Stimulated activated naive CD4-positive, alpha-beta T cell (primary cell): ENCODE measurements around the gene H2AZ2.
A peak's percentile ranks its signal among the peaks of the same experiment; 100 is the strongest.
"Not testable (repeated sequence)": the region's sequence is repeated elsewhere in the genome, so short reads cannot be mapped to it uniquely, and the experiment has no call there.

Experiments
- DNase-seq, 6 experiments: peaks; one replicate each; lab custom pipeline; 2025; lab: John Stamatoyannopoulos, UW

The H2AZ2 gene

DNA sequence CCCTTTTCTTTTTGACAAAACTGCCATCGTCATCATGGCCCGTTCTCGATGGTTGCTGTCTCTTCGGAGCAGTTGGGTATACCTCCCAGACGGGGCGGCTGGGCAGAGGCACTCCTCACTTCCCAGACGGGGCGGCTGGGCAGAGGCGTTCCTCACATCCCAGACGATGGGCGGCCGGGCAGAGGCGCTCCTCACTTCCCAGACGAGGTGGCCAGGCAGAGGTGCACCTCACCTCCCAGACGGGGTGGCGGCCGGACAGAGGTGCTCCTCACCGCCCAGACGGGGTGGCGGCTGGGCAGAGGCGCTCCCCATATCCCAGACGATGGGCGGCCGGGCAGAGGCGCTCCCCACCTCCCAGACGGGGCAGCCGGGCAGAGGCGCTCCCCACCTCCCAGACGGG is 22.9 kb upstream of the H2AZ2 start:
- DNase-seq, result not testable (repeated sequence)

- DNase-seq, result not testable (repeated sequence)
Observed at GRCh38 chr7:44870336-44870735, 22.4 kb upstream of the H2AZ2 start.

DNA sequence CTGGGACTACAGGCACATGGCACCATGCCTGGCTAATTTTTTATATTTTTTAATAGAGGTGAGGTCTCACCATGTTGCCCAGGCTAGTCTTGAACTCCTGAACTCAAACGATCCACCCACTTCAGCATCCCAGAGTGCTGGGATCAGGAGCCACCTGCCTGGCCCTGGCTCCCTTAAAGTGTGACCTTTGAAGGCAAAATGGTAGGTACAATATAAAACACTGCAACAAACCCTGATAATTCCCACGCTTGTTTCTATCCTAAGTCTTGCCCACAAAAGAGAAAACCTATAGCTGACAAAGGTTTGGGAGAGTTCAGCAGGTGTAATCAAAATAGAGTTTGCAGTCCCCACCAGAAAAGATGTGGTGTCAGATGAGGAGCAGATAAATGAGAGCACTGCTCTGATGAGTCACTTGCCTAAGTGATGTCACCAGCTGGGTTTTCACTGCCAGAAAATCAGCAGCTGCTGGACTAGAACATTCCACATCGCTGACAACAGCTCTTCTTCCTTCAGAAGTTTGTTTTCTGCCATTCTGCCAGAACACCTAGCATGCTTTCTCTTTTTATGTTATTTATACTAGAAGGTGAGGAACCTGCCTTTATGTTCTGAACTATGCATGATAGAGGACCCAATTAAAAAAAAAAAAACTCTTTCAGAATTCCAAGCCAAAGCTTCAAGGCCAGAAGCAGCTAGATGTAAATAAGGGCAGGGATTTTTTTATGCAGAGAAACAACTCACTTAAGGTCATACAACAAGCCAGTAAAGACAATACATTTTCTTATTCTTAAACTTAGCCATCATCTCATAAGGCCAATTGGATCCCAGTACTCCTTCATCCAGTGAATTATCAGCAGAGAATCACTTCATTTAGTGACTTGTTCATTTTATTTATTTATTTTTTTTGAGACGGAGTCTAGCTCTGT is 19.4 kb upstream of the H2AZ2 start:
- no peak for DNase-seq

- DNase-seq, result not testable (repeated sequence)
Observed at GRCh38 chr7:44861949-44862348, 14.1 kb upstream of the H2AZ2 start.

- DNase-seq, result no peak
Observed at GRCh38 chr7:44858161-44858560, 10.3 kb upstream of the H2AZ2 start.

- DNase-seq, result no peak
Observed at GRCh38 chr7:44854644-44855364, 6.9 kb upstream of the H2AZ2 start.

GRCh38 chr7:44853391-44853790 is 5.5 kb upstream of the H2AZ2 start:
- no peak for DNase-seq

GRCh38 chr7:44852590-44852989 is 4.7 kb upstream of the H2AZ2 start:
- no peak for DNase-seq

- no peak for DNase-seq
Observed at GRCh38 chr7:44849885-44850544, 2.1 kb upstream of the H2AZ2 start.

- DNase-seq, result no peak
Observed at GRCh38 chr7:44849259-44849884, 1.5 kb upstream of the H2AZ2 start.

DNA sequence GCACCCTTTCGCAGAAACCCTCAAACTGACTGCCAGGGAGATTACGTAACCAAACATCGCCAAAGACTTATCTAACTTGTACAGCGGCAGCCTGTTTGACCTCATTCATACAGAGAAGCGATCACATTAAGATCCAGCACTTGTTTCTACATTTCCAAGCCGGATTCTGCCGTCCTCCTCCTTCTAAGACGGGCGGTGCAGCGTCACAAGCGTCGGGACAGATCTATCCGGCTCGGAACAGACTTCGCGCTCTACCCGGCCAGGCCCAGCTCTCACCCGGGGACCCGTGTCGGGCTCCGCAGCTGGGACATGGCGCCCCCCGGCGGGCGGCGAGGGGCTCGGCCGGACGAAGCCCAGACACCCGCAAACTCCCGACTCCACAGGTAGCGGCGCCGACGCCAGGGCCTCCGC is 373 bp downstream of the H2AZ2 start:
- DNase-seq, result peak; percentile 84 to 99 (median 92)

DNA sequence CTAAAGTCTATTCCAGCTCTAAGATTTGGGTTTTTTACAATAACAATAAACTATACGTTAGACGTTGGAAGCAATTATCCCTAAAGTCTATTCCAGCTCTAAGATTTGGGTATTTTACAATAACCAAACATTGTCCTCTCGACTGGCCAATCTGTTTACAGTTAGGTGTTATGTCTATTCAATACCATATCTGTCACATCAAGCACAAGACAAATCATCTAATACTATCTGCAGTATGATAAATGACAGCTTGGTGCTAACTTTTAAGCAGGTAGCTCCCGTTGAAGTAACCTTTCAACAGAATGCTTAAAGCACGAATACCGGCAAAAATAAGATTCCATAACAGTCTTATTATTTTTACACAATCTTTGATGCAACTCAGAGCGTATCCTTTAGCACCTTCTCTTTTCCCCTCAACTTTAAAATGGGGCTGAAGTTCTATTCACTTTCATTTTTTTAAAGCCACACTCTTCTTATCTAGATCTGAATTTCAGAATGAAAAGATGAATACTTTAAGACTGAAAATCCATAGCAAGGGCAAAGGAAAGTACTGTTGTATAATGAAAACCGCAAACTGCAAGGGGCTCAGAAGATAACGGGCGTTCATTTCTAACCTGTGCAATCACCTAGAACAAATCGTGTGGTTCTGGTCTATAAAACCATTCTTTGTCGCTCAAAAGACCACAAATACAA is 925 bp downstream of the H2AZ2 start:
- peak in 1 of 6 experiments; percentile 66 for DNase-seq

- peak in 3 of 6 experiments; percentile 28 to 65 (median 53) for DNase-seq
Observed at GRCh38 chr7:44846390-44846789, 1.5 kb downstream of the H2AZ2 start.

- no peak for DNase-seq
Observed at GRCh38 chr7:44845451-44845850, 2.4 kb downstream of the H2AZ2 start.

- not testable (repeated sequence) for DNase-seq
Observed at GRCh38 chr7:44843440-44843839, 4.4 kb downstream of the H2AZ2 start.

GRCh38 chr7:44842675-44843074 is 5.2 kb downstream of the H2AZ2 start:
- not testable (repeated sequence) for DNase-seq

DNA sequence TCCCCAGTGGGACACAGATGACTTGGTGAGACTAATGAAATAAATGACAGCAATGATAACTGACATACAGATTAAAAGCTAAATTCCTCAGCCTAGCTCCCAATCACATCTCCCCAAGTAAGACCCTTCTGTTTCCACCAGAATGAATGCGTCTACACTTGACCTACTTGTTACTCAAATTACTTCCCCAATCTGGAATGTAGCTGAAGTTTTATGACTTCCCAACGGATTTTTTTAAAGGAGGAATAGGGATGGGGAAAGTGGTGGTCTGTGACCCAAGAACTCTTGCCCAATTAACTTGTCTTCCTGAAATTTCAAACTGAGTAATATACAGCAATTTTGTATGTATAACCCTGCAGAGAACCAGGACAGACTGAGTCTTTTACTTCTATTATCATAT is 9.1 kb downstream of the H2AZ2 start:
- DNase-seq, result no peak

- no peak for DNase-seq
Observed at GRCh38 chr7:44827567-44827966, 20.3 kb downstream of the H2AZ2 start.

DNA sequence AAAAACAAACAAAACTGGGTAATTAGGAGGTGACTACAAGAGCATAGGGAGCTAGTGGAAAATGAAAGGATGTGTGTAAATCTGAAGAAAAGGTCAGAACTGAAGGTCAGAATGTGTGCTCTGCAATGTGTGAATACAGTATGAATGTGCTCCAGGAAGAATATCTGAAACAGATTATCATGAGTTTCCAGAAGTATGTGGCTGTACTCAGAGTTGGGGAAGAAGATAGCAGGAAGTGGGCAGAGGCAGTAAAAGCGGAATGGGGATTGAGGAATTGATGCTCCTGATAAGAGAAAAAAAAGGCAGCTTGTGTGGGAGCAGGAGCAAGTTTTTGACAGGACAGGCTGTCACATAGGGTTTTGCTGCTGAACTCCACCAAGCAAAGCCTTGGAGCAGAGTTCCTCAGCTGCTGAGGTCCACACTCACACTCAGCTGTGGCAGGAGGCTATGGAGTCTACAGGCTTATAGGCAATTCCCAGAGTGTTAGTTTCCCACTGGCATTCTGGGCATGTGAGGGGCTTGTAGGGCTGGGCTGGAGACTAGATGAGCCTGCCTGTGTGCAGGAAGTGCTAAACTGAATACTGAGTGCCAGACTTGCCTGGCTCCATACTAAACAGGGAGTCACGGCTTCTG is 22.9 kb downstream of the H2AZ2 start:
- DNase-seq, result no peak

- DNase-seq, result no peak
Observed at GRCh38 chr7:44823255-44823781, 24.6 kb downstream of the H2AZ2 start.

GRCh38 chr7:44819292-44819691 is 28.6 kb downstream of the H2AZ2 start:
- DNase-seq, result no peak
